Keratinocyte (primary cell): Measurements from ENCODE around the gene ENO4. TPM values are rescaled to one million over a fixed set of nuclear protein-coding genes. Genes with fewer than 3 reads are reported as not detected.

Source experiments
- DNase-seq: peaks from one replicate; pipeline ENCODE4 v3.0.0-alpha.2; 2011; ENCODE audit warnings: low read depth, missing footprints, low spot score
- FAIRE-seq: peaks from 2 replicates; lab custom pipeline; 2011; peaks lifted over from hg19 to GRCh38; lab: Jason Lieb, UNC
- H2AFZ ChIP-seq: 2 replicates; pipeline ENCODE4 v1.6.0; 2012; ENCODE audit warnings: low read length, control low read depth, inconsistent platforms; ENCODE audit not compliant: control insufficient read depth
- H3K27ac ChIP-seq: 2 replicates; pipeline ENCODE4 v1.5.1; 2011; ENCODE audit warnings: low read length; ENCODE audit not compliant: control insufficient read depth, insufficient read depth
- H3K27me3 ChIP-seq: 3 replicates; pipeline ENCODE4 v1.6.0; 2011; ENCODE audit warnings: low read length; ENCODE audit not compliant: control insufficient read depth, insufficient read depth; ENCODE audit errors: extremely low read depth
- H3K36me3 ChIP-seq, 2 experiments: 2 replicates in 1 of 2; 3 replicates in 1 of 2; pipeline ENCODE4 v1.5.1; 2011; ENCODE audit warnings: low read length in 2 of 2, mild to moderate bottlenecking in 1 of 2; ENCODE audit not compliant: control insufficient read depth in 2 of 2, insufficient read depth in 2 of 2; ENCODE audit errors: extremely low read depth in 1 of 2
- H3K4me1 ChIP-seq: 3 replicates; pipeline ENCODE4 v1.5.1; 2011; ENCODE audit warnings: low read length; ENCODE audit not compliant: control insufficient read depth, insufficient read depth; ENCODE audit errors: extremely low read depth
- H3K4me2 ChIP-seq: 3 replicates; pipeline ENCODE4 v1.6.0; 2011; ENCODE audit warnings: low read depth, low read length; ENCODE audit not compliant: control insufficient read depth, insufficient read depth; ENCODE audit errors: extremely low read depth
- H3K4me3 ChIP-seq, 3 experiments: fragments of 200-600 bp in 1 of 3; sonication (generic) in 1 of 3; 2 replicates in 2 of 3; 3 replicates in 1 of 3; pipeline ENCODE4 v1.5.1; 2011 to 2016; ENCODE audit warnings: low read length in 3 of 3, mild to moderate bottlenecking in 3 of 3, control low read depth in 2 of 3, inconsistent platforms in 1 of 3, low read depth in 1 of 3, mixed read lengths in 1 of 3, mixed run types in 1 of 3, moderate library complexity in 1 of 3; ENCODE audit not compliant: control insufficient read depth in 2 of 3, insufficient read depth in 2 of 3; ENCODE audit errors: extremely low read depth in 1 of 3
- H3K79me2 ChIP-seq: 2 replicates; pipeline ENCODE4 v1.6.0; 2012; ENCODE audit warnings: low read length; ENCODE audit not compliant: control insufficient read depth, insufficient read depth
- H3K9ac ChIP-seq: 3 replicates; pipeline ENCODE4 v1.6.0; 2011; ENCODE audit warnings: low read length; ENCODE audit not compliant: control insufficient read depth, insufficient read depth; ENCODE audit errors: extremely low read depth
- H3K9me1 ChIP-seq: 3 replicates; pipeline ENCODE4 v1.6.0; 2011; ENCODE audit warnings: low read length; ENCODE audit not compliant: control insufficient read depth, insufficient read depth; ENCODE audit errors: extremely low read depth
- H3K9me3 ChIP-seq: 2 replicates; pipeline ENCODE4 v1.5.1; 2012; ENCODE audit warnings: low read depth, low read length; ENCODE audit not compliant: control insufficient read depth
- H4K20me1 ChIP-seq: 3 replicates; pipeline ENCODE4 v1.6.0; 2011; ENCODE audit warnings: low read length; ENCODE audit not compliant: control insufficient read depth, insufficient read depth; ENCODE audit errors: extremely low read depth
- CTCF ChIP-seq, 3 experiments: IDR thresholded peaks in 1 of 3; conservative IDR thresholded peaks in 1 of 3; optimal IDR thresholded peaks in 1 of 3; 2 replicates in 2 of 3; 3 replicates in 1 of 3; pipeline versions ENCODE3 to v1.5.1; 2011; ENCODE audit warnings: low read length in 3 of 3, mild to moderate bottlenecking in 3 of 3, moderate library complexity in 2 of 3, control low read depth in 1 of 3, inconsistent platforms in 1 of 3; ENCODE audit not compliant: insufficient read depth in 2 of 3; ENCODE audit errors: extremely low read depth in 1 of 3
- EZH2 ChIP-seq: IDR thresholded peaks from one replicate; pipeline ENCODE4 v1.6.1; 2012; ENCODE audit warnings: inconsistent platforms, mild to moderate bottlenecking, low read length, moderate library complexity
- dilution Hi-C: fragments of 300-500 bp; cut with MboI; formaldehyde crosslinking; loops from one replicate; pipeline ENCODE4 v1.7.0; 2020; ENCODE audit warnings: low sequenced_read_pairs; ENCODE audit not compliant: extremely low pct_ligation_motif_present
- polyA plus RNA-seq, 5 experiments: library from polyadenylated mRNA; depleted of rRNA in 3 of 5; stranded (reverse) in 3 of 5; stranded (forward) in 1 of 5; unstranded in 1 of 5; fragments of >200 nt; gene quantifications; 1 replicate in 1 of 5; 2 replicates in 3 of 5; 3 replicates in 1 of 5; pipeline versions ENCODE4 v1.2.1 to v1.2.3, GENCODE V29; 2011 to 2012; ENCODE audit warnings: missing spikeins in 2 of 5, low read depth in 1 of 5, low replicate concordance in 1 of 5

Gene ENO4
- polyA plus RNA-seq, 1 donor (not counting 4 experiments of a cell fraction or from before 2014, with no cell fraction given): 0.35 TPM

DNA sequence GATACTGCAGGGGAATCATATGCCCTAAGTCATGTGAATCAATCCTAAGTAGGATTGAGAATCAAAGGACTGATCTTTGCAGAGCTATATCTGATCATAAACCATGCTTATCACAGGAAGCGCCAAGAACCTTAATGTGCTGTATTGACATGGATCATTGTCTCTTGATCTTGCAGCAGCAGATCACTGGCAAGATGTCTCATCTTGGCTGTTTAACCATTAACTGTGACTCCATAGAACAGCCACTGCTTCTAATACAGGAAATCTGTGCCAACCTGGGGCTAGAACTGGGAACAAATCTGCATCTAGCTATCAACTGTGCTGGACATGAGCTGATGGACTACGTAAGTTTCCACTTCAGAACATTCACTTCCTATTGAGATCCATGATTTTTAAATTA is 21.6 kb downstream of the ENO4 start:
- Histone ChIP-seq H3K79me2 (no peaks in the 10 kb centered on the region), H3K27me3 (no peaks in the 10 kb centered on the region), H3K27ac (no peak overlapping the region), H3K9me1 (no peaks in the 10 kb centered on the region), H3K9ac (no peak overlapping the region), H3K4me1 (peaks cover 14% of the 10 kb centered on the region), H3K9me3 (no peaks in the 10 kb centered on the region), H3K4me2 (no peak overlapping the region), H3K4me3 (no peak overlapping the region), H4K20me1 (no peaks in the 10 kb centered on the region), H2AFZ (no peak overlapping the region), H3K36me3 (no peaks in the 10 kb centered on the region)
- DNase-seq: no peak
- dilution Hi-C loops: no loop called here
- no peak for FAIRE-seq
- no peak for TF ChIP-seq EZH2
- no peak for TF ChIP-seq CTCF (optimal IDR thresholded peaks at IDR 0.05 in 1 of 3, IDR thresholded peaks at IDR 0.05 in 1 of 3, conservative IDR thresholded peaks at IDR 0.05 in 1 of 3; ENCODE audit: extremely low read depth in 1 of 3, insufficient read depth in 2 of 3, low read length in 3 of 3)

DNA sequence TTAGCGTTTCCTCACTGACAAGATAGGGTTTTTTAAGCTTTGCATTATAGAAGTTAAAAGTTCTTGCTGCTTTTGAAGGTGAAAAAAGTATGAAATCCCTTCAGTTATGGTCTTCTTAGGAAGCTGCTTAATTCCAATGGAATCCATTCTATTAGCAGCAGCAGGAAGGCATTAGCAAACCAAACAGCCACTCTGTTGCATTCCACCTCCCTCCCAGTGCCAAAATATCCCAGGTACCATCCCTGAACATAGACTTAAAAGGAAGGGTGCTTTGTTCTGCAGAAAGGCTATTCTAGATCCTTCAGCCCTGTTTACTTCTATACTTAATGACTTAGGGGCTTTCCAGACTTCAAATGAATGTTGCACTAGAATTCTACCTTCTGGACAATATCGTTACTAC is 23.8 kb downstream of the ENO4 start:
- H3K79me2 ChIP-seq: no peaks in the 10 kb centered on the region

More for the DNA sequence above, 23.8 kb downstream of the ENO4 start:
- Histone ChIP-seq H3K4me3 (no peak overlapping the region), H2AFZ (no peak overlapping the region), H3K27ac (no peak overlapping the region), H3K4me2 (no peak overlapping the region), H3K9ac (no peak overlapping the region), H3K27me3 (peaks cover 6% of the 10 kb centered on the region), H3K9me1 (no peaks in the 10 kb centered on the region), H4K20me1 (no peaks in the 10 kb centered on the region), H3K9me3 (no peaks in the 10 kb centered on the region), H3K36me3 (no peaks in the 10 kb centered on the region), H3K4me1 (peaks cover 3% of the 10 kb centered on the region)
- no peak for TF ChIP-seq CTCF (optimal IDR thresholded peaks at IDR 0.05 in 1 of 3, IDR thresholded peaks at IDR 0.05 in 1 of 3, conservative IDR thresholded peaks at IDR 0.05 in 1 of 3; ENCODE audit: extremely low read depth in 1 of 3, insufficient read depth in 2 of 3, low read length in 3 of 3)
- FAIRE-seq (no peak), DNase-seq (no peak)
- dilution Hi-C loops: no loop called here
